ENCODE data around the gene PCDHGA4. TPM values are rescaled to one million over a fixed set of nuclear protein-coding genes. Genes with fewer than 3 reads are reported as not detected.

Gene PCDHGA4
- 12.5 TPM for total RNA-seq

DNA sequence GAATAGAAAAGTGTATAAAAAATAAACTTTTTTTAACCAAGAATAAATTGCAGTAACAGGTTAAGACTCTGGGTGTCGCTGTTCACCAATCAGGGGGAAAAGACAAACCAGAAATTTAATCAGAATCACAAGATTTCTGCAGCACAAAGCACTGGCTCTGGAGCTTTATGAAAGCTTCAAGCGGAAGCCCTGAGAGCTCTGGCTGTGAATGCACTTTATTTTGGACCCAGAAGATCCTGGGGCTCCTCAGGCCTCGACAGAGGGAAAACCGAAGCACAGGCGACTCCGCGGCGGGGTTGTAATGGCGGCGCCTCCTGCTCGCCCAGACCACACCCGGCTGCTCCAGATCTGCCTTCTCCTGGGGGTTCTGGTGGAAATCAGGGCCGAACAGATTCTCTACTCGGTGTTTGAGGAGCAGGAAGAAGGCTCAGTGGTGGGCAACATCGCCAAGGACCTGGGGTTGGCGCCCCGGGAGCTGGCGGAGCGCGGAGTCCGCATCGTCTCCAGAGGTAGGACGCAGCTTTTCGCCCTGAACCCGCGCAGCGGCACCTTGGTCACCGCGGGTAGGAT is at the start of gene PCDHGA4:
Gene PCDHGA4 (plus strand): TSS at position 122 of the 570 bp plus-strand sequence. CDS start 87 bp downstream, at position 209.

DNA sequence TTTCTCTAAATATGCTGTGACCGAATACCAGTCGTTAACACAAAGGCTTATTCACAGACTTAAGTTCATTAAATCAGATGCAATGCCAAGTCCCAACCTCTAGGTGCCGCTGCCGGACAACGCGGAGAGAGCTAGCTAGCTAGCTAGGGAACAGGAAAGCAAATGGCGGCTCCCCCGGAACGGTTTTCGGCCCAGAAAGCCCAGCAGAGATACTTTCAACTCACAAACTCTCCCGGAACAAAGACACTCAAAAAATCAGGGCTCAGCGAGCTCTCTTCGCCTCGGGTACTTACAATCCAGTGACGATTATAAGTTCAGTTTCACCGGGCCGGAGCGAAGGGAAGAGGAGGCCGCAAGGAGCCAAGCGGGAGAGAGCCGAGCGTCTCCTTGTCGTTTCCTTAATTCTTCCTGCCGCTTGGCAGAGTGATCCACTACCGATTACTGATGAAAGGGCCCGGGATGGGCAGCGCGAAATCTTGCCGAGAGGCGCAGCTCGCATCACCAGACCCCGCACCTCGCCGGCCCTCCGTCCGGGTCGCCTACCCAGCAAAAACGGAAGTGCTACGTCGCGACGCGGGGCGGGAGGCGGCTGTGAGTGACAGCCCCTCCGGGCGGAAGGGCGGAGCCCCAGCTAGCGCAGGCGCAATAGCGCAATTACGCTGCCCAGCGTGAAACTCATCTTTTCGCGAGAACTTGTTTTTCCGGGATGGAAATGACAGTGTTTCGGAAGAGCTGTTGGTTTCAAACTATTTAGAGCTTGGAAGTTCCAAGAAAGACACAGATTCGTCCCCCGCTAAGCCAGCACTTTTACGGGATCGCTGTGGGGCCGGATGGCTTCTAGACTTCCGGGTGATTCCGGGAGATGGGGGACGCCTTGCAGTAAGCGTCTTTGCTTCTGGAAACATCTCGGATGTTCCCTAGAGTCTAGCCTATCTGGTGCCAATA is 34.3 kb upstream of the PCDHGA4 start, which contains the start of gene TAF7:
Gene TAF7 (minus strand): TSS at position 560 of the 945 bp plus-strand sequence. CDS start 740 bp downstream, outside the sequence.

DNA sequence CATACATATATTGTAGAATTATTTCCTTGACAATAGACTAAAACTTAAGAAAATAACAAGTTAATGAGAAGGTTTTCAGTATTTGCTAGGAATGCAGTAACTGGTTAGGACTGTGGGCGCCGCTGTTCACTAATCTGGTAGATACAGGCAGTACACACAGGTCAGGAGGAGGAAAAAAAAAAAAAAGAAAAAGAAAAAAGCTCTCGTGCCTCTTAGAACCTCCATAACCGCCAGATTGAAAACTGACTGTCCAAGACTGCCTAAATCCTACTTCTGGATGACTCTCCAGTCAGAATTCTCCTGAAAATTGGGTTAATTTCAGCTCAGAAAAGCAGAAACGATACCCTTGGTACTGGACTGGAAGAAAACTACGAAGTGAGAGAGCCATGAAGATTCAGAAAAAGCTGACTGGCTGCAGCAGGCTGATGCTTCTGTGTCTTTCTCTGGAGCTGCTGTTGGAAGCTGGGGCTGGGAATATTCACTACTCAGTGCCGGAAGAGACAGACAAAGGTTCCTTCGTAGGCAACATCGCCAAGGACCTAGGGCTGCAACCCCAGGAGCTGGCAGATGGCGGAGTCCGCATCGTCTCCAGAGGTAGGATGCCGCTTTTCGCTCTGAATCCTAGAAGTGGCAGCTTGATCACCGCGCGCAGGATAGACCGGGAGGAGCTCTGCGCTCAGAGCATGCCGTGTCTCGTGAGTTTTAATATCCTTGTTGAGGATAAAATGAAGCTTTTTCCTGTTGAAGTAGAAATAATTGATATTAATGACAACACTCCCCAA is 24.3 kb upstream of the PCDHGA4 start, which contains the start of gene PCDHGA1:
Gene PCDHGA1 (plus strand): TSS at position 216 of the 782 bp plus-strand sequence.

DNA sequence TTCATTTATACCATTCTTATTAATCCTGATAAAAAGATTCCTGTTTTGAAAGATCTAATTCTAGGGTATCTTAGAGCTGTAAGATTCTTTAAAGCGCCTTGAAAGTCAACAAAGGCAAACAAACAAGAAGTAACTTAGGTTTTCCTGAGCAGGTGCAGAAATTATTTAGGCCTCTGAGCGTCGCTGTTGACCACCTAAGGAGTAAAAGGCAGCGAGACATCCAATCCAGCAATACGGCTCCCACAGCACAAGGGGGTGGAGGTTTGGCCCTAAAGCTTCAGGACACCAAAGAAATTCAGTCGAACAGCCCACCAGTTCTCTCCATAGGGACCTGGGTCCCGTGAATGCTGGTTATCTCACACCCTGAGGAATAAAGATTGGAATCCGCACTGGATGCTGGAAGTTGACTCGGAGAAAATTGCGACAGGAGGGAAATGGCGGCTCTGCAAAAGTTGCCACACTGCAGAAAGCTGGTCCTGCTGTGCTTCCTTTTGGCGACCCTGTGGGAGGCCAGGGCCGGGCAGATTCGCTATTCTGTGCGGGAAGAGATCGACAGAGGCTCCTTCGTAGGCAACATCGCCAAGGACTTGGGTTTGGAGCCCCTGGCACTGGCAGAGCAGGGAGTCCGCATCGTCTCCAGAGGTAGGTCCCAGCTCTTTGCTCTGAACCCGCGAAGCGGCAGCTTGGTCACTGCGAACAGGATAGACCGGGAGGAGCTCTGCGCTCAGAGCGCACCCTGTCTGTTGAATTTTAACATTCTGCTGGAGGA is 16.1 kb upstream of the PCDHGA4 start, which contains the start of gene PCDHGA2:
Gene PCDHGA2 (plus strand): TSS at position 223 of the 769 bp plus-strand sequence.

GRCh38 chr5:141343242-141343952 is 11.4 kb upstream of the PCDHGA4 start, which contains the start of gene PCDHGA3:
TSS of gene PCDHGA3 (plus strand) at chr5:141343829. CDS start at chr5:141344034, 205 bp downstream.

DNA sequence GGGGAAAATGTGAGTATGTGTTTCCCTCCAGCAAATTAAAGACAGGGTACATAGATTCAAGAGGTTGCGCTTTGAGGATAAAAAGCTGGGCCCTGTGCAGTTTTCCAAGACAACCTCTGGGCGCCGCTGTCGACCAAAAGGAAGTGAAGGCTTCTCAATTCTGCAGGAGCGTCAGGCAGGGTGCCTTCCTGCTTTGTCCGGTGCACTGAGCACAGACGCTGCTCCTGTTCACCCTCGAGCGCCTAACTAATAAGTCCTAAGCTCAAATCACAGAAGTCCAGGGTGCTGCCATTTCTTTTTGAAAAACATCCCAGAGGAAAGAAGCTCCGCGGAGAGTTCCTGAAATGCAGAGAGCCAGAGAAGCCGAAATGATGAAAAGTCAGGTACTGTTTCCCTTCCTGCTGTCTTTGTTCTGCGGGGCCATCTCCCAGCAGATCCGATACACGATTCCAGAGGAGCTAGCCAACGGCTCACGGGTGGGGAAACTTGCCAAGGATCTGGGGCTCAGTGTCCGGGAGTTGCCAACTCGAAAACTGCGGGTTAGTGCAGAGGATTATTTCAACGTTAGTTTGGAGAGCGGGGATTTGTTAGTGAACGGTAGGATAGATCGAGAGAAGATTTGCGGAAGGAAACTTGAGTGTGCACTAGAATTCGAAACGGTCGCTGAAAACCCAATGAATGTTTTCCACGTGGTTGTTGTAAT is 4.8 kb upstream of the PCDHGA4 start, which contains the start of gene PCDHGB1:
Gene PCDHGB1 (plus strand): TSS at position 183 of the 703 bp plus-strand sequence. CDS start 162 bp downstream, at position 345.

DNA sequence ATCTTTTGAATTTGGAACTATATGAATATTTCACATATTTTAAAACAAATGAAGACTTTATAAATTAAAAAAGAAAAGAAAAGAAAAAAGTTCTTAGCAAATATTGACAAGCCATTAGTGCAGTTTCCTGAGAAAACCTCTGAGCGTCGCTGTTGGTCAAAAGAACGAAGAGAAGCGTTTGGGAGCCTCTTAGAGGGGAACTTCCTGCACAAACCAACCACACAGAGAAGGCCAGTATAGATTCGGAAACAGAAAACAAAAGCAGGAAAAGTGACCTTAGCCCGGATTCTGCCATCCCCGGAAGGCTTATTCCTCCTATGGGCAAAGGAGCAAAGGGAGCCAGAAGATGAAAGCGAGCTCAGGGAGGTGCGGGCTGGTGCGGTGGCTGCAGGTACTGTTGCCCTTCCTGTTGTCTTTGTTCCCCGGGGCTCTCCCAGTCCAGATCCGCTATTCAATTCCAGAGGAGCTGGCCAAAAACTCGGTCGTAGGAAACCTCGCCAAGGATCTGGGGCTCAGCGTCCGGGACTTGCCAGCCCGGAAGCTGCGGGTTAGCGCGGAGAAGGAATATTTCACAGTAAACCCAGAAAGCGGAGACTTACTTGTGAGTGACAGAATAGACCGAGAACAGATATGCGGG is 5.1 kb downstream of the PCDHGA4 start, which contains the start of gene PCDHGB2:
Gene PCDHGB2 (plus strand): TSS at position 205 of the 637 bp plus-strand sequence. CDS start 142 bp downstream, at position 347.

GRCh38 chr5:141363952-141364660 is 9.3 kb downstream of the PCDHGA4 start, which contains the start of gene PCDHGA5:
TSS of gene PCDHGA5 (plus strand) at chr5:141364162. CDS start at chr5:141364331, 169 bp downstream.

GRCh38 chr5:141369994-141370848 is 15.4 kb downstream of the PCDHGA4 start, which contains the start of gene PCDHGB3:
TSS of gene PCDHGB3 (plus strand) at chr5:141370242. CDS start at chr5:141370395, 153 bp downstream.

GRCh38 chr5:141373673-141374317 is 19.0 kb downstream of the PCDHGA4 start, which contains the start of gene PCDHGA6:
TSS of gene PCDHGA6 (plus strand) at chr5:141373891. CDS start at chr5:141374084, 193 bp downstream.

DNA sequence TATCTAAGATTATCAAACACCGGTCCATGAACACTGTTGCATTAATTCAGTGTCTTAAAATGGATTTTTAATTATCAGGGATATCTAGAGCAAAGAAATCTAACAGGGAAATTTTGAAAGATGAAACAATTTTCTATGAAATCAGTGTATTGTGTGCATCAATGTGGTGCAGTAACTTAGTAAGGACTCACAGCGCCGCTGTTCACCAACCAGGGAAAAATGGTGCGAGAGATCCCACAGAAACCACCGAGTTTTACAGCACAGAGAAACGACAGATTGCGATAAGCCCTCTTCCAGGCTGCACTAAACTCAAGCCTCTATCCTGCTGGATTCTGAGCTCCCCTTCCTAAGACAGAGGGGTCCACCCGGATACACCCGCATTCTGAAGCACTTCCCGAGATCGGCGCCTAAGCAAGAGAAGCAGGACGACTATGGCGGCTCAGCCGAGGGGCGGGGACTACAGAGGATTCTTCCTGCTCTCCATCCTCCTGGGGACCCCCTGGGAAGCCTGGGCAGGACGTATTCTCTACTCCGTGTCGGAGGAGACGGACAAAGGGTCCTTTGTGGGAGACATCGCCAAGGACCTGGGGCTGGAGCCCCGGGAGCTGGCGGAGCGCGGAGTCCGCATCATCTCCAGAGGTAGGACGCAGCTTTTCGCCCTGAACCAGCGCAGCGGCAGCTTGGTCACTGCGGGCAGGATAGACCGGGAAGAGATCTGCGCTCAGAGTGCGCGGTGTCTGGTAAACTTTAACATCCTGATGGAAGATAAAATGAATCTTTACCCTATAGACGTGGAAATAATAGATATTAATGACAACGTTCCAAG is 27.9 kb downstream of the PCDHGA4 start, which contains the start of gene PCDHGA7:
Gene PCDHGA7 (plus strand): TSS at position 274 of the 826 bp plus-strand sequence. CDS start 158 bp downstream, at position 432.

GRCh38 chr5:141387557-141388311 is 32.9 kb downstream of the PCDHGA4 start, which contains the start of gene PCDHGB4:
TSS of gene PCDHGB4 (plus strand) at chr5:141387698. CDS start at chr5:141387885, 187 bp downstream.

DNA sequence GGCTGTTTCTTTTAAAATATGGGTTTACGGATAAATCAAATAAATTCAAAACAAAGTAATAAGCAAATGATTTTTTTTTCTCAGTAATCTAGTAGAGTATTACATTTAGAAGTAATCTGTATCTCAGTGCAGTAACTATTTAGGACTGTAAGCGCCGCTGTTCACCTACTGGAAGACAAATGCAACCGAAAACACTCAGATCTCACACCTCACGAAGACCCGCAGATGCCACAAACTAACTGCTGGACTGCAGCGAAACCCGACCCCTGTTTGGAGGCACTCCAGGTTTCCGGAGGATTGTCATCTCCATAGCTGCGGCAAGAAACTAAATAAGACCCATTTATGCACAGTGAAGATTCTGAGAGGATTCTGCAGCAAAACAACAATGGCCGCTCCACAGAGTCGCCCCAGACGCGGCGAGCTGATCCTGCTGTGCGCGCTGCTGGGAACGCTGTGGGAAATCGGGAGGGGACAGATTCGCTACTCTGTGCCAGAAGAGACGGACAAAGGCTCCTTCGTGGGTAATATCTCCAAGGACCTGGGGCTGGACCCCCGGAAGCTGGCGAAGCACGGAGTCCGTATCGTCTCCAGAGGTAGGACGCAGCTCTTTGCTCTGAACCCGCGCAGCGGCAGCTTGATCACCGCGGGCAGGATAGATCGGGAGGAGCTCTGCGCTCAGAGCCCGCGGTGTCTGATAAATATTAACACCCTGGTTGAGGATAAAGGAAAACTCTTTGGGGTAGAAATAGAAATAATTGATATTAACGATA is 37.8 kb downstream of the PCDHGA4 start, which contains the start of gene PCDHGA8:
Gene PCDHGA8 (plus strand): TSS at position 205 of the 770 bp plus-strand sequence. CDS start 181 bp downstream, at position 386.

Measured in diencephalon (tissue), 1 donor.